Activated naive CD4-positive, alpha-beta T cell treated with anti-CD3 and anti-CD28 coated beads for 36 hours (primary cell): ENCODE data around the gene YIF1A. TPM values are rescaled to one million over a fixed set of nuclear protein-coding genes. Genes with fewer than 3 reads are reported as not detected.
A peak's percentile ranks its signal among the peaks of the same experiment; 100 is the strongest.

Experiments
- CTCF ChIA-PET: fragments of 350-600 bp; sonication (Branson Sonifier 250); formaldehyde crosslinking; loops from one replicate; lab custom pipeline; 2021; ENCODE audit warnings: antibody characterized with exemption; lab: Charles Lee
- DNase-seq: peaks from one replicate; pipeline ENCODE4 v3.0.0-alpha.2; 2020
- H3K27ac Mint-ChIP-seq: one replicate; pipeline ENCODE4 v1.8.0; 2021; ENCODE audit warnings: mild to moderate bottlenecking, mixed read lengths
- H3K27me3 Mint-ChIP-seq: one replicate; pipeline ENCODE4 v1.8.0; 2021; ENCODE audit warnings: low read depth, mixed read lengths
- H3K36me3 Mint-ChIP-seq: one replicate; pipeline ENCODE4 v1.8.0; 2021; ENCODE audit warnings: low read depth, mixed read lengths
- H3K4me1 Mint-ChIP-seq: one replicate; pipeline ENCODE4 v1.8.0; 2021; ENCODE audit warnings: low read depth, mixed read lengths
- H3K4me3 Mint-ChIP-seq: one replicate; pipeline ENCODE4 v1.8.0; 2021; ENCODE audit warnings: mild to moderate bottlenecking, moderate library complexity, mixed read lengths
- H3K9me3 Mint-ChIP-seq: one replicate; pipeline ENCODE4 v1.8.0; 2021; ENCODE audit warnings: mixed read lengths
- intact Hi-C: fragments of 100-400 bp; cut with micrococcal nuclease; formaldehyde crosslinking; loops from one replicate; pipeline ENCODE4 v1.15.1; 2023
- total RNA-seq, 2 experiments: library from RNA; stranded (reverse); gene quantifications; one replicate each; pipeline ENCODE4 v1.2.3, GENCODE V29; 2021

The YIF1A gene
- total RNA-seq, 2 experiments from 2014 or later: 45.9 to 49.7 TPM

- no peak for DNase-seq
- Mint-ChIP-seq H3K4me1 (no peaks in the 10 kb centered on the region), H3K27ac (peak overlapping the region; percentile 46), H3K27me3 (no peaks in the 10 kb centered on the region), H3K4me3 (no peak overlapping the region), H3K36me3 (peaks cover 8% of the 10 kb centered on the region), H3K9me3 (no peaks in the 10 kb centered on the region)
- intact Hi-C loops: no loop called here
- CTCF ChIA-PET: interaction anchor here (0.5 kb wide), 1 partner anchor 588 kb away, joined by 5 read pairs; no protein-coding TSS in a partner anchor
These were observed 45.0 kb downstream of the YIF1A start for GRCh38 chr11:66243782-66244535.

GRCh38 chr11:66242095-66242765 is 46.7 kb downstream of the YIF1A start:
- Mint-ChIP-seq H3K36me3 (peaks cover 9% of the 10 kb centered on the region), H3K4me1 (no peaks in the 10 kb centered on the region), H3K9me3 (no peaks in the 10 kb centered on the region), H3K4me3 (no peak overlapping the region), H3K27ac (no peak overlapping the region), H3K27me3 (no peaks in the 10 kb centered on the region)
- CTCF ChIA-PET: interaction anchor here (0.6 kb wide), 1 partner anchor 122 kb away, joined by 3 read pairs; no protein-coding TSS in a partner anchor
- no peak for DNase-seq
- intact Hi-C loops: no loop called here

DNA sequence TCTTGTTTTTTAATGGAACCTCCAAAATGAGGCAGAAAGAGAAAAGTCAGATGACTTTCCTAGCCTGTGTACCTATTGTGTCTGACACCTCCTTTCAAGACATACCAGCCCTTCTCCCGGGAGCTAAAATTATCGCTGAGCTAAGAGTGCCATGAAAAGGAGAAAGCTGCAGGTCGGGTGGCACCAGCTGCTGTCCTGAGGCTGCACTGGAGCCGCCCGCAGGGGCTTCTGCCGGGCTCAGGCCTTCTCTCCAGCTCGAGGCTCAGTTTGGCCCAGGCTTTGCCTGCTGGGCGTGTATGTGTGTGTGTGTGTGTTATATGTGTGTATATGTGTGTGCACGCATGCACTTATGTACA is 48.2 kb downstream of the YIF1A start:
- no peaks in the 10 kb centered on the region for H3K27me3 Mint-ChIP-seq
- H3K36me3 Mint-ChIP-seq: peaks cover 9% of the 10 kb centered on the region
- H3K4me3 Mint-ChIP-seq: no peak overlapping the region
- H3K4me1 Mint-ChIP-seq: no peaks in the 10 kb centered on the region
- intact Hi-C loops: no loop called here
- H3K9me3 Mint-ChIP-seq: no peaks in the 10 kb centered on the region
- H3K27ac Mint-ChIP-seq: no peak overlapping the region
- DNase-seq: no peak
- CTCF ChIA-PET: interaction anchor here (0.9 to 1.2 kb wide), 2 partner anchors 14 to 15 kb away, joined by 3 read pairs; no protein-coding TSS in a partner anchor

- Mint-ChIP-seq H3K27me3 (no peaks in the 10 kb centered on the region), H3K4me1 (no peaks in the 10 kb centered on the region), H3K27ac (no peak overlapping the region), H3K9me3 (no peaks in the 10 kb centered on the region), H3K4me3 (no peak overlapping the region), H3K36me3 (peaks cover 14% of the 10 kb centered on the region)
- intact Hi-C loops: no loop called here
- DNase-seq: no peak
- CTCF ChIA-PET: interaction anchor here (0.9 kb wide), 1 partner anchor 16 kb away, joined by 3 read pairs; no protein-coding TSS in a partner anchor
These were observed 48.8 kb downstream of the YIF1A start for GRCh38 chr11:66239998-66240780.

GRCh38 chr11:66239511-66239910 is 49.4 kb downstream of the YIF1A start:
- intact Hi-C loops: no loop called here
- CTCF ChIA-PET: interaction anchor here (1.3 kb wide), 1 partner anchor 17 kb away, joined by 4 read pairs; no protein-coding TSS in a partner anchor
- no peaks in the 10 kb centered on the region for H3K9me3 Mint-ChIP-seq
- H3K4me1 Mint-ChIP-seq: no peaks in the 10 kb centered on the region
- no peak for DNase-seq
- H3K27ac Mint-ChIP-seq: no peak overlapping the region
- H3K27me3 Mint-ChIP-seq: no peaks in the 10 kb centered on the region
- H3K4me3 Mint-ChIP-seq: no peak overlapping the region
- peaks cover 16% of the 10 kb centered on the region for H3K36me3 Mint-ChIP-seq

DNA sequence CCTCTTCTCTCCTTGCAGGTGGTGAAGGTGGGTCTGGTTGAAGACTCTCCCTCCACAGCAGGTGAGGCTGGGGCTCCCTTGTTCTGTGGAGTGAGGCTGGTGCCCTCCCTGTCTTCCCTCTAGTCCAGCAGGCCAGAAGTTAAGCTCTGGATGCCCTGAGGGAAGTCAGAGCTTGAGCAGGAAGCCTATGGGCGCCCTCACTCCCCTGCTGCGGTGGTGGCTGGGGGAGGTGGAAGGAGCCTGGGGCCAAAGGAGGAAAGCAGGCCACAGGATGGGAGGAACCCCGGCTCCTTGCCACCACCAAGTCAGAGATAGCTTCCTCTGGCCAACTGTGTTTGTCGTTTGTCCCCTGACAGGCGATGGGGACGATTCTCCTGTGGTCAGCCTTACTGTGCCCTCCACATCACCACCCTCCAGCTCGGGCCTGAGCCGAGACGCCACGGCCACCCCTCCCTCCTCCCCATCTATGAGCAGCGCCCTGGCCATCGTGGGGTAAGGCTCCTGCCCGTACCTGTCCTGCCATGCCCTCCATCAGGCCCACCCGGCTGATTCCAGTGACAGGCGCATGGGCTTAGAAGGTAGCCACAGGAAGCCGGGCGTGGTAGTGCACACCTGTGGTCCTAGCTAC is 50.0 kb downstream of the YIF1A start:
- Mint-ChIP-seq H3K36me3 (peaks cover 18% of the 10 kb centered on the region), H3K27me3 (no peaks in the 10 kb centered on the region), H3K4me1 (no peaks in the 10 kb centered on the region), H3K9me3 (no peaks in the 10 kb centered on the region), H3K4me3 (no peak overlapping the region), H3K27ac (no peak overlapping the region)
- intact Hi-C loops: no loop called here
- DNase-seq: no peak
- CTCF ChIA-PET: interaction anchor here (1.3 kb wide), 1 partner anchor 16 kb away, joined by 4 read pairs; no protein-coding TSS in a partner anchor

DNA sequence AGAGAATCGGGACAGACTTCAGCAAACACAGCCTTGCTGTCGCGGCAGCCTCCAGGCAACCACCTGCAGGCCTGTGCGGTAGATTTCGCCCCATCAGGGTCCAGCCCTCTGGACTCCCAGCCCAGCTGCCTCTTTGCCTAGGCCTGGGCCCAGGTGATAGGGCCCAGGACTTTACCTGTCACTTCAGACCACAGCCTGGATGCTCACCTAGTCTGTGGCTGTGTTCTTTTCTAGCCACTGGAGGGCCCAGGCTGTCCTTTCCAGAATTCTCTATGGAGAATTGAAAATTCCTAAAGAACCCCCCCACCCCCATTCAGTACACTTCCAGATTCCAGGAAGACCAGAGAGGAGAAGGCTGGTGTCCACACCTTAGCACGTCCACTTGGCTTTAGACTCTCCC is 51.1 kb downstream of the YIF1A start:
- intact Hi-C loops: no loop called here
- Mint-ChIP-seq H3K4me1 (no peaks in the 10 kb centered on the region), H3K27ac (no peak overlapping the region), H3K4me3 (no peak overlapping the region), H3K27me3 (no peaks in the 10 kb centered on the region), H3K36me3 (peaks cover 20% of the 10 kb centered on the region), H3K9me3 (no peaks in the 10 kb centered on the region)
- DNase-seq: no peak
- CTCF ChIA-PET: no interaction called here

DNA sequence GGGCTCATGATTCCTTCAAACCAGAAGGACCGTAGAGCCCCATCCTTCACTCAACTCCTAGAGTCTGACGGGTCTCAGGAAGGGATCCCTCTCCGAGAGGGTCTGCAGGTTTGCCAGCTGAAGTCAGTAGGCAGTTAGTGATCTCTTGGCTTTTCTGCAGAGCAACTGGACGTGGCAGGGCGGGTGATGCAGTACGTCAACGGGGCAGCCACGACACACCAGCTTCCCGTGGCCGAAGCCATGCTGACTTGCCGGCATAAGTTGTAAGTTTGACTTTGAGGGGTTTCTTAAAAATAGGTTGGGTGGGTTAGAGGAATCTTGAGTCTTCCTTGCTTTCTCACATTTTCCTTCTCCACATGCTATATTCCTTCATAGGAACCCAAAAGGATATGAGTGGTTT is 53.8 kb downstream of the YIF1A start:
- Mint-ChIP-seq H3K4me1 (no peaks in the 10 kb centered on the region), H3K27ac (peak overlapping the region; percentile 22)

More for the DNA sequence above, 53.8 kb downstream of the YIF1A start:
- H3K27me3 Mint-ChIP-seq: no peaks in the 10 kb centered on the region
- CTCF ChIA-PET: no interaction called here
- H3K36me3 Mint-ChIP-seq: peaks cover 24% of the 10 kb centered on the region
- no peaks in the 10 kb centered on the region for H3K9me3 Mint-ChIP-seq
- no peak overlapping the region for H3K4me3 Mint-ChIP-seq
- no peak for DNase-seq
- intact Hi-C loops: no loop called here

Other genes starting within 250 kb of the YIF1A start
- under 1 TPM in 1 of 2 experiments, not detected in 1; 0.17 TPM for gene GAL3ST3, start 240.0 kb downstream of the YIF1A start, total RNA-seq
- 100 to 1,000 TPM; 319 to 321 TPM for gene SF3B2, start 236.8 kb downstream of the YIF1A start, total RNA-seq
- gene PACS1, start 218.9 kb downstream of the YIF1A start, total RNA-seq: 10 to 100 TPM; 77.8 to 80.7 TPM
- gene KLC2, start 31.4 kb downstream of the YIF1A start, total RNA-seq: 10 to 100 TPM; 36.9 to 41.7 TPM
- gene RAB1B, start 20.5 kb downstream of the YIF1A start, total RNA-seq: 100 to 1,000 TPM; 112 to 115 TPM
- gene CNIH2, start 11.0 kb downstream of the YIF1A start, total RNA-seq: 1 to 10 TPM; 1.2 to 1.6 TPM
- gene TMEM151A, start 2.8 kb upstream of the YIF1A start, total RNA-seq: not detected
- under 1 TPM; 0.15 to 0.26 TPM for gene CD248, start 27.9 kb upstream of the YIF1A start, total RNA-seq
- 1 to 10 TPM; 2.0 to 2.6 TPM for gene RIN1, start 47.3 kb upstream of the YIF1A start, total RNA-seq
- 10 to 100 TPM; 24.0 to 25.3 TPM for gene BRMS1, start 56.0 kb upstream of the YIF1A start, total RNA-seq
- 1 to 10 TPM; 5.4 to 5.8 TPM for gene B4GAT1, start 58.5 kb upstream of the YIF1A start, total RNA-seq
- gene SLC29A2, start 82.6 kb upstream of the YIF1A start, total RNA-seq: 1 to 10 TPM; 6.6 to 7.4 TPM
- not detected for gene NPAS4, start 131.9 kb upstream of the YIF1A start, total RNA-seq
- 100 to 1,000 TPM; 143 to 144 TPM for gene MRPL11, start 149.7 kb upstream of the YIF1A start, total RNA-seq
- 1 to 10 TPM; 2.3 to 2.4 TPM for gene PELI3, start 177.8 kb upstream of the YIF1A start, total RNA-seq
- gene DPP3, start 191.3 kb upstream of the YIF1A start, total RNA-seq: 10 to 100 TPM; 73.8 to 80.1 TPM
- 10 to 100 TPM; 10.1 to 10.9 TPM for gene BBS1, start 221.5 kb upstream of the YIF1A start, total RNA-seq